Lung microvascular endothelial cell (primary cell): ENCODE measurements around the gene ERCC2. TPM values are rescaled to one million over a fixed set of nuclear protein-coding genes. Genes with fewer than 3 reads are reported as not detected.
A peak's percentile ranks its signal among the peaks of the same experiment; 100 is the strongest.

Experiments used
- DNase-seq, 2 donors: peaks; one replicate each; pipeline versions ENCODE4 v3.0.0 to v3.0.0-alpha.2; 2010; ENCODE audit warnings: low read depth in 2 of 2
- total RNA-seq: library from RNA; depleted of rRNA; stranded (reverse); fragments of >200 nt; gene quantifications from 2 replicates; pipeline ENCODE4 v1.2.1, GENCODE V29; 2014

The ERCC2 gene
- total RNA-seq, 1 donor from 2014 or later: 19.4 TPM

GRCh38 chr19:45355910-45356309 lies 14.5 kb downstream of the ERCC2 start:
- no peak for DNase-seq

DNA sequence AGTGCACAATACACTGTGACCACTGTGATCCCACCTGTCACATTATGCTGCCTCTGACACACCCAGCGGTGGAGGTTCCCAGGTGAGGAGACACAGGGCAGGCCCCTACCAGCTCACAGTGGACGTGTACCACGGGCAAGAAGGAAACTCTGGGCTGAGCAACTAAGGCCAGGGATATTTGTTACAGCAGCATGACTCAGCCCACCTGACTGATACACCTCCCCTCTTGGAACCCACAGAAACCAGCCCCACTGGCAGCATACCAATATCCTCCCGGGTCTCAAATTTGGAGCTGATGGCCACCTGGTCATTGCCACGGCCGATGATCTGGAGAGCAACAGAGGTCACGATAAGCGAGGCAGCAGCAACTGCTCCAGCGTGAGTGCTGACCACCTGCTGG lies 15.0 kb downstream of the ERCC2 start:
- DNase-seq: no peak

DNA sequence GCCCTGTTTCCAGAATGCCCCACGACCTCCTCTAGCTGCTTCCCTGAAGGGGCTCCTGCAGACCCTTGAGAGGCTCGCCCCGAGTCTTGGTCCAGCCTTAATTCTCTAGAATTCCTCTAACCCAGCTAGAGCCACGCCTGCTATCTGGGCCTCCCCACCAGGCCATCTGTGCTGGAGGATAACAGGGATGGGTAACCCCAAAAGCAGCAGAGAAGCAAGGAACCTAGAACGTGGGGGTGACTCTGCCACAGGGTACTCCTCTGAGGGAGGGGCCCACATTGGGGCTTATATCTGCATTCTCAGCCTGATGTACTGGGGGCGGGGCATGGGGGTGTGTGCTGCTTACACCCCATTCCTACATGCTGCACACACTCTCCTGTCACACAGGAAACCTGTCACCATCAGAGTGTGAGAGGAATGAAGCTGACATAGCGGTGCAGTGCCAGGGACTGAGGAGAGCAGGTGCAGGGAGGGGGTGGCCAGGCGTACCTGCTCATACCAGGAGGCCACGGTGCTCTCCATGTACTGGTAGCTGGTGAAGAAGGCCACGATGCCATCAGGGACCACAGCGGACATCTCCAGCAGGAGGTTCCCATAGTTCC lies 16.0 kb downstream of the ERCC2 start:
- DNase-seq: no peak

GRCh38 chr19:45352914-45353796 lies 17.2 kb downstream of the ERCC2 start:
- no peak for DNase-seq

- no peak for DNase-seq
Measured at GRCh38 chr19:45352471-45352870, 17.9 kb downstream of the ERCC2 start.

DNA sequence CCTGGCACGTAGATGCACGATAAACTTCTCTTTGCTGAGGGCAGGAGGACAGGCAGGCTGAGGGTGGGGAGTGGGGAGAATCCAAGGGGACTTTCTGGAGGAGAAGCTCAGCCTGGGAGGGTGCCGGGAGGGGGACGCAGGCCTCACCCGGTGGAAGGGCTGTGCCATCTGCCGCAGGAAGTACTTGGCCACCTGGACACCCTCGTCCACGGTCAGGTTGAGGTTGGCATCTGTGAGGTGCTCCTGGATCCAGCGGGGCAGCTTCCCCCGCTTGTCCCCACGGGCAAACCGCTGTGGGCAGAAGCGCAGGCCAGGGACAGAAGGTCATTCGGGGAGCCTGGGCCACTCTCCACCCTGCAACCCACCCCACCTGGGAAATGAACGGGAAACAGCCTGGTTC lies 18.3 kb downstream of the ERCC2 start:
- no peak for DNase-seq

- no peak for DNase-seq
Measured at GRCh38 chr19:45351401-45351952, 18.9 kb downstream of the ERCC2 start.

- no peak for DNase-seq
Measured at GRCh38 chr19:45350477-45351058, 19.8 kb downstream of the ERCC2 start.

DNA sequence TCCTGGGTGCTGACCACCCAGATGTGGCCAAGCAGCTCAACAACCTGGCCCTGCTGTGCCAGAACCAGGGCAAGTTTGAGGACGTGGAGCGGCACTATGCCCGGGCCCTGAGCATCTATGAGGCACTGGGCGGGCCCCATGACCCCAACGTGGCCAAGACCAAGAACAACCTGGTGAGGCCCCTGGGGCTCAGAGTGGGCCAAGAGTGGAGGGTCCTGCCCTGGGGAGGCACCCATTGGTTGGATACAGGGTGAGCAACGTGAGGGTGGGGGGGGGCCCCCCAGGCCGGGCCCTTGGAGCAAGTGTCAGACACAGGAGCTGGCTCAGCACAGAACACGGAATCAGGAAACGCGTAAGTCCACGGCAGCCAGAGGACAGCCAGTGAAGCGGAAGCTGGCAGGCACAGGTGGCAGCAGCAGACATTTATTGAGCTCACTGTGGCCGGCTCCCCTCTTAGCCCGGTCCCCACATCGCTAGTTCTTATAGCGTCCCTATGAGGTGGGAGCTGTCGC lies 20.9 kb downstream of the ERCC2 start:
- DNase-seq: peak in 1 of 2 donors; percentile 20

DNA sequence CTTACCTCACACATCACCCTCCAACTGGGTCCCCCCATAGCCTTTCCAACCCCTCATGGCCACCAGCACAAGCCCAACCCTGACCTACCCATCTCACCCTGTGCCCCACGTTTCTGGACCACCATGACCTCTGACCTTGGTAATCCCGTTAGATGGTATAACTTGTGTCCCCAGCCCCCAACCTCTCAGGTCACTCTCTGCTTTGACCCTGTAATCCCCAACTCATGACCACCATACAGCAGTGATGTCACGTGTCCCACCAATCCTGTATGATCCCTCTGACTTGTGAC lies 21.3 kb downstream of the ERCC2 start:
- DNase-seq: no peak

DNA sequence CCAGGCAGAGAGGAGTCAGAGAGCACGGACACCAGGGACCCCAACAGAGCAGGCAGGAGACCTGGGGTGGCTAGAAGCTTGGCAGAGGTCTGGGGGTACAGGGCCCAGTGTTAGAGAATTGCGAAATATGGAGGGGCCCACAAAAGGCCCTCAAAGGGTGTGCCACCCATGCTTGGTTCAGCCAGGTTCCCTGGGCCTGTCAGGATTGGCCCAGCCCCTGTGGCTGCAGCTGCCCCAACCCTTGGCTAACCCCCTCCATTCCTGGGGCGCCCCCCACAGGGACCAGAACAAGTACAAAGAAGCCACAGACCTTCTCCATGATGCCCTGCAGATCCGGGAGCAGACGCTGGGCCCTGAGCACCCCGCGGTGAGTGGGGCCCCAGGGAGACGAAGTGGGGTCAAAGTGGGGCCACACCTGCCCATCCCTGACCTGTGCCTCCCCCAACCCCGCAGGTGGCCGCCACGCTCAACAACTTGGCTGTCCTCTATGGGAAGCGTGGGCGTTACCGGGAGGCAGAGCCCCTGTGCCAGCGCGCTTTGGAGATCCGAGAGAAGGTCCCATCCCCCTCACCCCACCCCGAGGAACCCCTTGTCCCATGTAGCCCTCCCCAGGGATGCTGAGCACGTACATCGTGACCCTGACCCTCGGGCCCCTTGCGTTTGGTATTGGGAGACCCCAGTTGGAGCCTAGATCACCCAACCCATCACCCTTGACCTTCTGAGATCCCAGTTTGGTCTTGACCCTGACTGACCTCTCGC lies 21.8 kb downstream of the ERCC2 start:
- no peak for DNase-seq

- DNase-seq: no peak
Measured at GRCh38 chr19:45347570-45348366, 22.6 kb downstream of the ERCC2 start.

GRCh38 chr19:45346449-45346848 lies 23.9 kb downstream of the ERCC2 start:
- no peak for DNase-seq

- DNase-seq: no peak
Measured at GRCh38 chr19:45345506-45345860, 24.9 kb downstream of the ERCC2 start.

GRCh38 chr19:45344621-45345505 lies 25.5 kb downstream of the ERCC2 start:
- no peak for DNase-seq

GRCh38 chr19:45342911-45343310 lies 27.5 kb downstream of the ERCC2 start:
- DNase-seq: no peak

GRCh38 chr19:45340899-45341453 lies 29.4 kb downstream of the ERCC2 start:
- DNase-seq: peak in 1 of 2 donors; percentile 23

GRCh38 chr19:45340232-45340898 lies 30.0 kb downstream of the ERCC2 start, which contains the start of gene KLC3:
TSS of gene KLC3 (plus strand) at chr19:45340750. CDS start at chr19:45345542, 4,792 bp downstream.
- no peak for DNase-seq

- no peak for DNase-seq
Measured at GRCh38 chr19:45339629-45340028, 30.7 kb downstream of the ERCC2 start.
